Parietal lobe (tissue), 2 donors: Measurements from ENCODE around the gene MTG1. TPM values are rescaled to one million over a fixed set of nuclear protein-coding genes. Genes with fewer than 3 reads are reported as not detected.

Experiments
- small RNA-seq: library from RNA; depleted of rRNA; stranded (forward); fragments of <200 nt; gene quantifications from one replicate; pipeline ENCODE3, GENCODE V24; 2014; ENCODE audit warnings: low replicate concordance
- total RNA-seq: library from RNA; depleted of rRNA; stranded (reverse); fragments of >200 nt; gene quantifications from one replicate; pipeline ENCODE4 v1.2.3, GENCODE V29; 2014

MTG1 gene
- total RNA-seq, result 36.3 TPM

GRCh38 chr10:133394064-133394663 lies at the start of gene MTG1:
Gene MTG1 (plus strand): TSS chr10:133394157. CDS start chr10:133394221, 64 bp downstream.

GRCh38 chr10:133357285-133358161 lies 36.4 kb upstream of the MTG1 start, which contains the start of gene FUOM:
Gene FUOM (minus strand): TSS chr10:133358019. CDS start chr10:133358007, 12 bp downstream.

GRCh38 chr10:133373174-133374090 lies 20.5 kb upstream of the MTG1 start, which contains the start of gene ECHS1:
Gene ECHS1 (minus strand): TSS chr10:133373354. CDS start chr10:133373333, 21 bp downstream.

GRCh38 chr10:133379152-133379800 lies 14.7 kb upstream of the MTG1 start, which contains the start of gene PAOX:
Gene PAOX (plus strand): TSS chr10:133379262. CDS start chr10:133379317, 55 bp downstream.

GRCh38 chr10:133424601-133425000 lies 30.6 kb downstream of the MTG1 start, which contains the start of gene SPRN:
Gene SPRN (minus strand): TSS chr10:133424625. CDS start chr10:133423681, 944 bp downstream.

GRCh38 chr10:133453516-133454203 lies 59.7 kb downstream of the MTG1 start, which contains the start of gene SCART1:
Gene SCART1 (plus strand): TSS chr10:133453945. CDS start chr10:133453998, 53 bp downstream.

Small RNAs within 50 kb of the gene (small RNA-seq; reads per million reads assigned to genes)
- gene AL360181.4 (not detected), gene BANF1P2 (not detected), gene MIR3944 (not detected)

Other genes with a start within 250 kb of the MTG1 start
- 12.2 TPM for gene KNDC1, start 233.9 kb upstream of the MTG1 start, total RNA-seq
- not detected for gene UTF1, start 163.9 kb upstream of the MTG1 start, total RNA-seq
- not detected for gene VENTX, start 156.3 kb upstream of the MTG1 start, total RNA-seq
- gene ADAM8, start 117.3 kb upstream of the MTG1 start, total RNA-seq, result 2.8 TPM
- gene TUBGCP2, start 85.3 kb upstream of the MTG1 start, total RNA-seq, result 58.2 TPM
- 7.2 TPM for gene ZNF511, start 85.2 kb upstream of the MTG1 start, total RNA-seq
- 13.5 TPM for gene CALY, start 57.3 kb upstream of the MTG1 start, total RNA-seq
- gene PRAP1, start 46.8 kb upstream of the MTG1 start, total RNA-seq, result not detected
- 11.9 TPM for gene FUOM, start 36.1 kb upstream of the MTG1 start, total RNA-seq
- gene ECHS1, start 20.8 kb upstream of the MTG1 start, total RNA-seq, result 31.9 TPM
- gene PAOX, start 14.9 kb upstream of the MTG1 start, total RNA-seq, result 13.8 TPM
- 13.1 TPM for gene SPRN, start 30.5 kb downstream of the MTG1 start, total RNA-seq
- gene SCART1, start 59.8 kb downstream of the MTG1 start, total RNA-seq, result 2.8 TPM
- 16.3 TPM for gene CYP2E1, start 133.2 kb downstream of the MTG1 start, total RNA-seq
- 2.2 TPM for gene SYCE1, start 171.4 kb downstream of the MTG1 start, total RNA-seq
- not detected for gene FRG2B, start 232.6 kb downstream of the MTG1 start, total RNA-seq